Neuronal stem cell (in vitro differentiated cells): ENCODE results near the gene PRKN.
"Not testable (repeated sequence)": the region's sequence is repeated elsewhere in the genome, so short reads cannot be mapped to it uniquely, and the experiment has no call there.

Experiments
- DNase-seq: peaks from one replicate; pipeline ENCODE4 v3.0.0-alpha.2; 2013; ENCODE audit warnings: low spot score
- H2AFZ ChIP-seq: one replicate; pipeline ENCODE4 v1.6.1; 2013; ENCODE audit warnings: mild to moderate bottlenecking, low read length, inconsistent platforms
- H2AK5ac ChIP-seq: 2 replicates; pipeline ENCODE4 v1.6.1; 2013; ENCODE audit warnings: low read depth, mild to moderate bottlenecking, inconsistent platforms, low read length, moderate library complexity, mixed read lengths
- H2BK120ac ChIP-seq: 2 replicates; pipeline ENCODE4 v1.6.1; 2013; ENCODE audit warnings: low read depth, mild to moderate bottlenecking, inconsistent platforms, low read length, moderate library complexity, mixed read lengths
- H2BK12ac ChIP-seq: one replicate; pipeline ENCODE4 v1.6.1; 2013; ENCODE audit warnings: low read length, inconsistent platforms
- H2BK15ac ChIP-seq: 2 replicates; pipeline ENCODE4 v1.6.1; 2013; ENCODE audit warnings: mild to moderate bottlenecking, low read length, inconsistent platforms, mixed read lengths
- H2BK5ac ChIP-seq: one replicate; pipeline ENCODE4 v1.6.1; 2013; ENCODE audit warnings: inconsistent platforms, mild to moderate bottlenecking, low read length, moderate library complexity
- H3K14ac ChIP-seq: one replicate; pipeline ENCODE4 v1.6.1; 2013; ENCODE audit warnings: low read length, inconsistent platforms
- H3K18ac ChIP-seq: 2 replicates; pipeline ENCODE4 v1.6.1; 2013; ENCODE audit warnings: low read length, inconsistent platforms
- H3K23ac ChIP-seq: 2 replicates; pipeline ENCODE4 v1.6.1; 2013; ENCODE audit warnings: low read depth, mild to moderate bottlenecking, mixed read lengths, low read length, inconsistent platforms; ENCODE audit not compliant: poor library complexity
- H3K27ac ChIP-seq: replicated peaks from 3 replicates; pipeline ENCODE4 v1.5.1; 2013; ENCODE audit warnings: low read length, inconsistent platforms
- H3K27me3 ChIP-seq, 3 experiments: 2 replicates each; pipeline ENCODE4 v1.6.1; 2013; ENCODE audit warnings: low read length in 3 of 3, mild to moderate bottlenecking in 2 of 3, inconsistent platforms in 1 of 3, low read depth in 1 of 3, mixed read lengths in 1 of 3, moderate library complexity in 1 of 3; ENCODE audit not compliant: control insufficient read depth in 3 of 3, insufficient read depth in 3 of 3
- H3K36me3 ChIP-seq, 2 donors: replicated peaks in 1 of 2; 2 replicates each; pipeline ENCODE4 v1.6.1; 2013; ENCODE audit warnings: low read length in 2 of 2; ENCODE audit not compliant: control insufficient read depth in 2 of 2, insufficient read depth in 2 of 2
- H3K4ac ChIP-seq: 2 replicates; pipeline ENCODE4 v1.6.1; 2013; ENCODE audit warnings: inconsistent platforms, mild to moderate bottlenecking, low read length, moderate library complexity
- H3K4me1 ChIP-seq, 2 donors: 1 replicate in 1 of 2; 2 replicates in 1 of 2; pipeline ENCODE4 v1.6.1; 2013; ENCODE audit warnings: low read length in 2 of 2, low read depth in 1 of 2; ENCODE audit not compliant: control insufficient read depth in 2 of 2, insufficient read depth in 1 of 2
- H3K4me2 ChIP-seq: one replicate; pipeline ENCODE4 v1.6.1; 2013; ENCODE audit warnings: mild to moderate bottlenecking, low read length, inconsistent platforms; ENCODE audit not compliant: insufficient read depth, poor library complexity, severe bottlenecking
- H3K4me3 ChIP-seq, 2 donors: 2 replicates each; pipeline ENCODE4 v1.5.1; 2013; ENCODE audit warnings: low read length in 2 of 2, mild to moderate bottlenecking in 2 of 2, inconsistent platforms in 1 of 2, moderate library complexity in 1 of 2
- H3K79me1 ChIP-seq: one replicate; pipeline ENCODE4 v1.6.1; 2013; ENCODE audit warnings: low read depth, mild to moderate bottlenecking, inconsistent platforms, low read length, moderate library complexity
- H3K9ac ChIP-seq: one replicate; pipeline ENCODE4 v1.6.1; 2013; ENCODE audit warnings: mild to moderate bottlenecking, low read depth, low read length, inconsistent platforms; ENCODE audit not compliant: poor library complexity
- H3K9me3 ChIP-seq, 2 donors: replicated peaks in 1 of 2; 2 replicates each; pipeline versions ENCODE3 to v1.6.1; 2013; ENCODE audit warnings: low read length in 2 of 2, mild to moderate bottlenecking in 2 of 2, inconsistent platforms in 1 of 2, low read depth in 1 of 2, mixed read lengths in 1 of 2, moderate library complexity in 1 of 2; ENCODE audit not compliant: control insufficient read depth in 2 of 2, insufficient read depth in 1 of 2
- H4K8ac ChIP-seq: one replicate; pipeline ENCODE4 v1.6.1; 2013; ENCODE audit warnings: low read depth, mild to moderate bottlenecking, inconsistent platforms, low read length, moderate library complexity
- H4K91ac ChIP-seq: one replicate; pipeline ENCODE4 v1.6.1; 2013; ENCODE audit warnings: low read length, low read depth, mild to moderate bottlenecking, inconsistent platforms; ENCODE audit not compliant: poor library complexity
- WGBS, 2 donors: extraction: QIAGEN DNeasy Blood & Tissue Kit; methylation state at CpG; one replicate each; pipeline ENCODE4 v1.1.7; 2013; ENCODE audit warnings: missing lambda C conversion rate in 2 of 2, mixed read lengths in 1 of 2; ENCODE audit not compliant: insufficient read length in 2 of 2, insufficient replicate concordance in 1 of 2; ENCODE audit errors: extremely low coverage in 2 of 2; 5-methylcytosine and 5-hydroxymethylcytosine counted together

PRKN gene

GRCh38 chr6:161866570-161866969 is 861.0 kb downstream of the PRKN start:
- H2BK15ac ChIP-seq: no peak overlapping the region
- H3K4me3 ChIP-seq: no peak overlapping the region

GRCh38 chr6:161861061-161861460 is 866.5 kb downstream of the PRKN start:
- not testable (repeated sequence) for DNase-seq, H3K27me3 ChIP-seq, H2BK5ac ChIP-seq, H4K8ac ChIP-seq, H3K4me1 ChIP-seq, H2BK120ac ChIP-seq, H2AK5ac ChIP-seq, H2AFZ ChIP-seq, H2BK15ac ChIP-seq, H3K9ac ChIP-seq, H3K18ac ChIP-seq, H4K91ac ChIP-seq, H3K4me2 ChIP-seq, H3K36me3 ChIP-seq, H3K27ac ChIP-seq, H3K4me3 ChIP-seq, H3K14ac ChIP-seq, H3K23ac ChIP-seq, H3K4ac ChIP-seq, H2BK12ac ChIP-seq, H3K9me3 ChIP-seq, H3K79me1 ChIP-seq
- no CpG with 5 or more reads among the region's 2 CpGs for WGBS, 2 donors

More at GRCh38 chr6:161866570-161866969, 861.0 kb downstream of the PRKN start:
- no peaks in the 10 kb centered on the region for H3K36me3 ChIP-seq
- H3K18ac ChIP-seq: no peak overlapping the region
- H2AFZ ChIP-seq: no peak overlapping the region
- H2BK120ac ChIP-seq: no peak overlapping the region
- no peak overlapping the region for H3K14ac ChIP-seq
- DNase-seq: no peak
- no peak overlapping the region for H3K4me2 ChIP-seq
- H2AK5ac ChIP-seq: no peak overlapping the region
- H3K79me1 ChIP-seq: no peaks in the 10 kb centered on the region
- H3K9ac ChIP-seq: no peak overlapping the region
- no peak overlapping the region for H2BK5ac ChIP-seq
- WGBS, 2 donors: no CpG with 5 or more reads among the region's 3 CpGs
- peaks cover 0 to 6% of the 10 kb centered on the region in 2 donors for H3K4me1 ChIP-seq
- no peak overlapping the region for H3K4ac ChIP-seq
- no peak overlapping the region for H3K23ac ChIP-seq
- no peak overlapping the region for H2BK12ac ChIP-seq
- no peak overlapping the region for H3K27ac ChIP-seq
- H3K9me3 ChIP-seq: no peaks in the 10 kb centered on the region
- no peaks in the 10 kb centered on the region for H3K27me3 ChIP-seq
- no peak overlapping the region for H4K91ac ChIP-seq
- H4K8ac ChIP-seq: no peak overlapping the region

- H3K27ac ChIP-seq: no peak overlapping the region
- H3K4me2 ChIP-seq: no peak overlapping the region
- H3K4me1 ChIP-seq: peaks cover 2 to 4% of the 10 kb centered on the region in 2 donors
- no peak overlapping the region for H3K4ac ChIP-seq
- H3K9ac ChIP-seq: no peak overlapping the region
- H3K14ac ChIP-seq: no peak overlapping the region
- no peak overlapping the region for H4K91ac ChIP-seq
- H3K36me3 ChIP-seq: no peaks in the 10 kb centered on the region
- no peaks in the 10 kb centered on the region for H3K9me3 ChIP-seq
- H2BK120ac ChIP-seq: no peak overlapping the region
- H3K79me1 ChIP-seq: no peaks in the 10 kb centered on the region
- no CpG with 5 or more reads among the region's 7 CpGs for WGBS, 2 donors
- H3K18ac ChIP-seq: no peak overlapping the region
- H3K4me3 ChIP-seq: no peak overlapping the region
- H2BK5ac ChIP-seq: no peak overlapping the region
- H3K27me3 ChIP-seq: no peaks in the 10 kb centered on the region
- H2BK15ac ChIP-seq: no peak overlapping the region
- H4K8ac ChIP-seq: no peak overlapping the region
- no peak for DNase-seq
- no peak overlapping the region for H2BK12ac ChIP-seq
- H3K23ac ChIP-seq: no peak overlapping the region
- no peak overlapping the region for H2AK5ac ChIP-seq
- H2AFZ ChIP-seq: no peak overlapping the region
Measured at GRCh38 chr6:161853657-161854056, 873.9 kb downstream of the PRKN start.

GRCh38 chr6:161851486-161851885 is 876.1 kb downstream of the PRKN start:
- no CpG with 5 or more reads among the region's 12 CpGs for WGBS, 2 donors
- not testable (repeated sequence) for DNase-seq, H2BK120ac ChIP-seq, H3K14ac ChIP-seq, H3K4ac ChIP-seq, H4K8ac ChIP-seq, H3K4me3 ChIP-seq, H3K18ac ChIP-seq, H2AFZ ChIP-seq, H4K91ac ChIP-seq, H3K4me2 ChIP-seq, H3K27ac ChIP-seq, H3K9ac ChIP-seq, H3K9me3 ChIP-seq, H3K36me3 ChIP-seq, H2BK5ac ChIP-seq, H3K4me1 ChIP-seq, H2BK12ac ChIP-seq, H3K23ac ChIP-seq, H3K27me3 ChIP-seq, H3K79me1 ChIP-seq, H2BK15ac ChIP-seq
- peak overlapping the region; percentile 28 for H2AK5ac ChIP-seq
